Measurements from ENCODE around the gene VPS52.

The VPS52 gene

GRCh38 chr6:33297956-33298772 lies 26.5 kb upstream of the VPS52 start:
- DNase-seq (ENCODE audit: extremely low spot score): no peak
- POLR2A ChIA-PET: interaction anchor here (1.6 to 4.1 kb wide), 5 partner anchors 9 to 100 kb away, joined by 4 to 44 read pairs (median 36); partner anchors contain the start of genes B3GALT4, PFDN6, RPS18 and VPS52
- CTCF ChIA-PET: interaction anchor here (0.9 to 1.2 kb wide), 2 partner anchors 10 to 178 kb away, joined by 3 read pairs; no protein-coding TSS in a partner anchor
- TF ChIP-seq PKNOX1 (IDR thresholded peaks at IDR 0.05) (no peak), SP1 (IDR thresholded peaks at IDR 0.05) (no peak), L3MBTL2 (conservative IDR thresholded peaks at IDR 0.05) (no peak), SUZ12 (IDR thresholded peaks at IDR 0.05) (no peak), NFRKB (IDR thresholded peaks at IDR 0.05) (no peak), FOXM1 (IDR thresholded peaks at IDR 0.05; ENCODE audit: borderline replicate concordance) (no peak), ARNT (IDR thresholded peaks at IDR 0.05) (no peak), CTBP1 (IDR thresholded peaks at IDR 0.05; ENCODE audit: borderline replicate concordance) (no peak), BHLHE40 (IDR thresholded peaks at IDR 0.05; ENCODE audit: borderline replicate concordance) (no peak), FOXA1 (IDR thresholded peaks at IDR 0.05) (no peak), ZNF384 (IDR thresholded peaks at IDR 0.05) (no peak), ELF4 (IDR thresholded peaks at IDR 0.05) (no peak), FOXK2 (IDR thresholded peaks at IDR 0.05) (no peak)

DNA sequence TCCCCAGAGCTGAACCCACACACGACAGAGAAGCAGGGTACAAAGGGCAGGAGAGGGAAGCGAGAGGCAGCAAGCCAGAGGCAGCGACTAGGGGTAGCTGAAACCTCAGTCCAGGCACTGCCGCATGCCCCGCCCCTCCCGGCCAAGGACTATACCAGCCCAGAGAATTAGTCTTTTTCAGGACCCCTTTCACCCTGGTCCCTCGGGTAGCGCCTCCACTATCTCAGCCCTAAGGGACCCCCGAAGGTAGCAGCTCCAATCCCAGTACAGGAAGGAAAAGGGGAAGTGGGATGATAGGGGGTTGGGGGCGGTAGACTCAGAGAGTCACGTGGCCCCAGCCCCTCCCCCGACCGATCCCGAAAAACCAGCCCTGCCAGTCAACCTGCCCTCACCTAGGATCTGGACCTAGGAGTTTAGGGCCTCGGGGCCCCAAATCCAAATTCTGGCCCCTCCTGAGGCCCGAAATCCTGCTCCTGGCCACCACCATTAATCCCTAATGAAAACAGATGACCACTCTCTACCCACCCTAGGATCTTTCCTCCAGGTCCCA lies 25.8 kb upstream of the VPS52 start:
- TF ChIP-seq PKNOX1 (IDR thresholded peaks at IDR 0.05) (peak; percentile 50), NFRKB (IDR thresholded peaks at IDR 0.05) (no peak)
- POLR2A ChIA-PET: interaction anchor here (0.6 to 4.1 kb wide), 5 partner anchors 8 to 26 kb away, joined by 3 to 44 read pairs (median 6); partner anchors contain the start of genes B3GALT4, PFDN6, RPS18 and VPS52
- no peak for DNase-seq (ENCODE audit: extremely low spot score)
- CTCF ChIA-PET: interaction anchor here (0.9 kb wide), 1 partner anchor 9 kb away, joined by 3 read pairs; no protein-coding TSS in a partner anchor

- CTCF ChIA-PET: no interaction called here
- no peak for TF ChIP-seq ELF4 (IDR thresholded peaks at IDR 0.05)
- no peak for DNase-seq (ENCODE audit: extremely low spot score)
- POLR2A ChIA-PET: interaction anchor here (0.6 to 4.1 kb wide), 5 partner anchors 8 to 25 kb away, joined by 3 to 44 read pairs (median 6); partner anchors contain the start of genes B3GALT4, PFDN6, RPS18 and VPS52
Observed at GRCh38 chr6:33296797-33297405, 25.2 kb upstream of the VPS52 start.

DNA sequence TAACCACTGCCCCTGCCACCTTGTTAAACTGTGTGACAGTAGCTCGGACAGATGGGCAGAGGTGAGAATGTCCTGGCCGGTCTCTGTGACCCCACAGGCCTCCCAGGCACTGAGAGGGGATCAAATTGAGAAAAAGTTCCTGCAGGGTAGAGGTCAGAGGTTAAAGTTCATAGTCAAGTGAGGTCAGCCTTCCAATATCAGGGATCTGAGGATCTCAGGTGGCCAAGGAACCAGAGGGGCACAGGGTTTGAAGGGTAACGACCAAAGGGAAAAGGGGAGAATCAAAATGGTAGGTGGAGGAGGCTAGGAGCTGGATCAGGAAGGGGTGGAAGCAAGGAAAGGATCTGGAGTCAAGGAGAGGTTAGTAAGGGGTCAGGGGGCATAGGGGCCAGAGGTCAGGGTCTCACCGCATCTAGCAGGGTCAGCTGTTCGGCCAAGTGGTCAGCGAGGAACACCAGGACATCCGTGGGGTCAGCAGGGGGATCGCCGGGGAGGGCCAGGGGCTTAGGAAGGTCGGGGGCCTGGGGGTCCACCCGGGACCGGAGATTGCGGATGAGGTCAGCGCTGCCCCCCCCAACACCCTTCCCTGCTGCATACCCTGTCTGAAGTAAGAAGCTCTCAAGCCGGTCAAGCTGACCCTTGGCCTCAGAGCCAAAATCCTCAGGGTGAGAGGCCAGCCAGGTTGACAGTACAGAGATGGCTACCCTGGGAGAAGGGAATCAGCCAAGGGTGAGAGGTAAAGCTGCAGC lies 24.1 kb upstream of the VPS52 start:
- no peak for DNase-seq (ENCODE audit: extremely low spot score)
- CTCF ChIA-PET: no interaction called here

GRCh38 chr6:33294086-33294823 lies 22.6 kb upstream of the VPS52 start:
- no peak for DNase-seq (ENCODE audit: extremely low spot score)
- ChIA-PET POLR2A (interaction anchor here (1.9 kb wide), 1 partner anchor 17 kb away, joined by 5 read pairs; the partner anchor contains the start of gene B3GALT4), CTCF (no interaction called here)
- no peak for TF ChIP-seq SUZ12 (IDR thresholded peaks at IDR 0.05)
- no peak for TF ChIP-seq ARNT (IDR thresholded peaks at IDR 0.05)
- TF ChIP-seq HDGF (IDR thresholded peaks at IDR 0.05; ENCODE audit: borderline replicate concordance): no peak
- no peak for TF ChIP-seq TARDBP (IDR thresholded peaks at IDR 0.05)
- no peak for TF ChIP-seq FOXM1 (IDR thresholded peaks at IDR 0.05; ENCODE audit: borderline replicate concordance)
- no peak for TF ChIP-seq BHLHE40 (IDR thresholded peaks at IDR 0.05; ENCODE audit: borderline replicate concordance)
- no peak for TF ChIP-seq SP1 (IDR thresholded peaks at IDR 0.05)
- TF ChIP-seq CTBP1 (IDR thresholded peaks at IDR 0.05; ENCODE audit: borderline replicate concordance): no peak
- TF ChIP-seq PKNOX1 (IDR thresholded peaks at IDR 0.05): no peak

More for the DNA sequence above, 24.1 kb upstream of the VPS52 start:
- TF ChIP-seq CTBP1 (IDR thresholded peaks at IDR 0.05; ENCODE audit: borderline replicate concordance) (no peak), SUZ12 (IDR thresholded peaks at IDR 0.05) (no peak), TARDBP (IDR thresholded peaks at IDR 0.05) (no peak), L3MBTL2 (conservative IDR thresholded peaks at IDR 0.05) (no peak), HDGF (IDR thresholded peaks at IDR 0.05; ENCODE audit: borderline replicate concordance) (no peak), NFRKB (IDR thresholded peaks at IDR 0.05) (no peak), PKNOX1 (IDR thresholded peaks at IDR 0.05) (no peak), FOXA1 (IDR thresholded peaks at IDR 0.05) (no peak), ARNT (IDR thresholded peaks at IDR 0.05) (no peak), ELF4 (IDR thresholded peaks at IDR 0.05) (no peak), ZNF384 (IDR thresholded peaks at IDR 0.05) (no peak), LEF1 (IDR thresholded peaks at IDR 0.05; ENCODE audit: borderline replicate concordance) (no peak), SP1 (IDR thresholded peaks at IDR 0.05) (no peak), BHLHE40 (IDR thresholded peaks at IDR 0.05; ENCODE audit: borderline replicate concordance) (no peak), FOXM1 (IDR thresholded peaks at IDR 0.05; ENCODE audit: borderline replicate concordance) (no peak), FOXK2 (IDR thresholded peaks at IDR 0.05) (no peak)
- POLR2A ChIA-PET: interaction anchor here (1.6 to 4.1 kb wide), 3 partner anchors 19 to 23 kb away, joined by 5 to 42 read pairs (median 6); partner anchors contain the start of genes B3GALT4 and ZBTB22
